Glomerular visceral epithelial cell (primary cell): ENCODE data around the gene EXOC6B.

ENCODE experiments used
- DNase-seq: peaks from one replicate; pipeline ENCODE4 v3.0.0-alpha.2; 2016; ENCODE audit errors: extremely low spot score

Gene EXOC6B

GRCh38 chr2:72134997-72135800 lies 690.6 kb downstream of the EXOC6B start:
- no peak for DNase-seq

GRCh38 chr2:72134408-72134996 lies 691.3 kb downstream of the EXOC6B start:
- DNase-seq: no peak

GRCh38 chr2:72133721-72134407 lies 692.0 kb downstream of the EXOC6B start:
- DNase-seq: no peak

GRCh38 chr2:72132981-72133720 lies 692.7 kb downstream of the EXOC6B start:
- DNase-seq: no peak

- no peak for DNase-seq
These were observed 693.7 kb downstream of the EXOC6B start for GRCh38 chr2:72131916-72132841.

- DNase-seq: no peak
These were observed 694.4 kb downstream of the EXOC6B start for GRCh38 chr2:72131371-72131891.

GRCh38 chr2:72130659-72131360 lies 695.0 kb downstream of the EXOC6B start:
- no peak for DNase-seq

- DNase-seq: no peak
These were observed 696.0 kb downstream of the EXOC6B start for GRCh38 chr2:72129681-72130340.

- DNase-seq: no peak
These were observed 697.0 kb downstream of the EXOC6B start for GRCh38 chr2:72128843-72129227.

- no peak for DNase-seq
These were observed 697.6 kb downstream of the EXOC6B start for GRCh38 chr2:72128059-72128842.

- DNase-seq: no peak
These were observed 698.3 kb downstream of the EXOC6B start for GRCh38 chr2:72127401-72128058.

- DNase-seq: no peak
These were observed 699.4 kb downstream of the EXOC6B start for GRCh38 chr2:72126186-72127100.
